ENCODE measurements around the gene PIPOX. TPM values are rescaled to one million over a fixed set of nuclear protein-coding genes. Genes with fewer than 3 reads are reported as not detected.

Gene PIPOX
- total RNA-seq, 2 donors from 2014 or later, result 4.3 to 7.8 TPM

DNA sequence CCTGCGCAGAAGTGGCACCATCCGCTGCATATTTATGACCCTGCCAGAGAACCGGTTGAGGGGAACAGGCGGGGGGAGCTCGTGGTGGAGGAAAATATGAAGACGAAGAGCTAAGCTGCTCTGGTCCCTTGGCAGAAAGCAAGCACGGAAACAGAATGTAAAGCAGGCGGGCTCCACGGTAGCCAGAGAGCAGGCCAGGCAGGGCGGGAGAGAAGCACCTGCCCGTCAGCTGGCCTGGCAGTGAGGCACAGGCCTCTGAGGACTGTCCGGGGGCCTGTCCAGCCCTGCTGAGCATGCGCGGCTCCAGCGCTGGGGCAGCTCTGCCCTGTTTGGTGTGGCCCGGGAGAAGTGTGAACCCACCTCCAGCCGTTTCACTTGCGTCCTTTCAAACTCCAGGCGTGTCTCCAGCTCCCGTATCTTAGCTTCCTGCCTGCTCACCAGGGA, 46.7 kb downstream of the PIPOX start:
- no peak for ATAC-seq (ENCODE audit: insufficient number of reproducible peaks, low FRiP score, low read depth)
- no peak for TF ChIP-seq CTCF (IDR thresholded peaks at IDR 0.05)
- no peak for DNase-seq (ENCODE audit: low spot score)
- Histone ChIP-seq H3K4me1 (ENCODE audit: control insufficient read depth in 1 of 2, low read depth in 2 of 2) (no peaks in the 10 kb centered on the region), H3K27ac (no peak overlapping the region), H3K4me3 (no peak overlapping the region), H3K9me3 (no peaks in the 10 kb centered on the region), H3K36me3 (peaks cover 90% of the 10 kb centered on the region), H3K27me3 (replicated peaks; ENCODE audit: insufficient read depth) (no peaks in the 10 kb centered on the region)

DNA sequence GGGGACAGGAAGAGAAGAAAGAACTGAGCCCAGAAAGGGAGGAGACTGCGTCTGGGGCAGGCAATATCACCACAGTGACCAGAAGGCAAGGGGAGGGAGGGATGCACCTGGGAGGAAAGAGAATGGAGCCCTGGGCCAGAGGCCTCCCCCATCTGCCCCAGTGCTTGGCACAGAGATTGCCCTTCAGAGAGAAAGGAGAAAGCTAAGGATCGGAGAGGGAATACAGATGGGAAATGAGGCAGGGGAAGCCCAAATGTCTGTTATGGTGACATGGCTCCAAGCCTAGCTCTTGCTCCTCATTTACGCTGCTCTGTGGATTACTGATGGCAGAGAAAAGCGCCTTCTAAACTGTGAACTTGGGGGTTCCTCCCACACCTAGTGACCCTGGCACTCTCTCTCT, 47.2 kb downstream of the PIPOX start:
- H3K36me3 ChIP-seq, result peaks cover 91% of the 10 kb centered on the region

DNA sequence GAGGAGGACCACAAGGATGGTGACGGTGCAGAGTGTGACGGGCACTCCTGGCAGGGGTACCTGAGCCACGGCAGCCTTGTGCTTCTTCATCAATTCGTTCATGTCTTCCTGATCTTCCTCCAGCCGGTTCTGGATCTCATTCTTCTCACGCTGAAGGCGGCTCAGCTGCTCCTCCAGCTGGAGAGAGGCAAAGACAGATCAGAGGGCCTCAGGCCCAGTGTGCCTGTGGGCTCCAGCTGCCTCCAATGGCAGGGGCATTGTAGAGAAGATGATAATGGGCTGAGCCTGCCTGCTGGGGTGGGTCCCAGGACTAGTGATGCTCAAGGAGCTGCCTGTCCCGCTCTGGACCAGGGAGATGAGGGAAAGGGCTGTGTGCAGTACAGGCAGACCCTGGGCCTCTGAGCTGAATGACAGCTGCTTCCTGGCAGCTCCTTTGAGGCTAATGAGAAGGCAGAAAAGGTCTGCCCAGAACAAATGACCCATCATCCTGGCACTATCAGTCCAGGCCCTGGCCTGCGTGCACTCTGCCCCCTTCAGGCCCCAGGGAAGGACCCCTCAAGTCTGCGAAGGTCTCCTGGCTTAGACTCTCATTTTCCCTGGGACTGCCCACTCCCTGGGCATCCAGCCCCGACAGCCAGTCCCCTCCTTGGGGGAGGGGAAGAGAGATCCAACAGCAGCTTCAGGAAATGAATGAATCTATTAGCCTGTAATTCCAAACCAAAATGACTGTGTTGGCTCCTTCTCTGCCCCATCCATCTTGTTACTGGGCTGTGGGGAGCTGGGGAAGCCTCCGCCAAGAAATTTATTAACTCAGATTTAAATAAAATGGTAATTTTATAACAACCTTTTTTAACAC, 48.0 kb downstream of the PIPOX start:
- no peak overlapping the region for H3K27ac ChIP-seq

More for the DNA sequence above, 47.2 kb downstream of the PIPOX start:
- no peak overlapping the region for H3K27ac ChIP-seq
- H3K4me1 ChIP-seq (ENCODE audit: control insufficient read depth in 1 of 2, low read depth in 2 of 2), result no peaks in the 10 kb centered on the region
- H3K9me3 ChIP-seq, result no peaks in the 10 kb centered on the region
- no peak overlapping the region for H3K4me3 ChIP-seq
- DNase-seq (ENCODE audit: low spot score), result no peak
- no peak for ATAC-seq (ENCODE audit: insufficient number of reproducible peaks, low FRiP score, low read depth)
- TF ChIP-seq CTCF (IDR thresholded peaks at IDR 0.05), result no peak
- no peaks in the 10 kb centered on the region for H3K27me3 ChIP-seq (replicated peaks; ENCODE audit: insufficient read depth)

GRCh38 chr17:29091606-29092289, 48.8 kb downstream of the PIPOX start:
- DNase-seq (ENCODE audit: low spot score), result no peak

More for the DNA sequence above, 48.0 kb downstream of the PIPOX start:
- DNase-seq (ENCODE audit: low spot score), result no peak
- ATAC-seq (ENCODE audit: insufficient number of reproducible peaks, low FRiP score, low read depth), result no peak
- peaks cover 90% of the 10 kb centered on the region for H3K36me3 ChIP-seq
- no peaks in the 10 kb centered on the region for H3K4me1 ChIP-seq (ENCODE audit: control insufficient read depth in 1 of 2, low read depth in 2 of 2)
- H3K9me3 ChIP-seq, result no peaks in the 10 kb centered on the region
- no peak overlapping the region for H3K4me3 ChIP-seq
- no peak for TF ChIP-seq CTCF (IDR thresholded peaks at IDR 0.05)
- no peaks in the 10 kb centered on the region for H3K27me3 ChIP-seq (replicated peaks; ENCODE audit: insufficient read depth)

More at GRCh38 chr17:29091606-29092289, 48.8 kb downstream of the PIPOX start:
- TF ChIP-seq CTCF (IDR thresholded peaks at IDR 0.05), result no peak
- no peaks in the 10 kb centered on the region for H3K9me3 ChIP-seq
- no peak overlapping the region for H3K4me3 ChIP-seq
- peaks cover 89% of the 10 kb centered on the region for H3K36me3 ChIP-seq
- no peak overlapping the region for H3K27ac ChIP-seq
- no peak for ATAC-seq (ENCODE audit: insufficient number of reproducible peaks, low FRiP score, low read depth)
- H3K4me1 ChIP-seq (ENCODE audit: control insufficient read depth in 1 of 2, low read depth in 2 of 2), result no peaks in the 10 kb centered on the region
- H3K27me3 ChIP-seq (replicated peaks; ENCODE audit: insufficient read depth), result no peaks in the 10 kb centered on the region

All from thoracic aorta (tissue), 2 donors.